Glutamatergic neuron (in vitro differentiated cells): Measurements from ENCODE around the gene TMEM178A. TPM values are rescaled to one million over a fixed set of nuclear protein-coding genes. Genes with fewer than 3 reads are reported as not detected.

Source experiments
- DNase-seq: peaks from one replicate; pipeline ENCODE4 v3.0.0; 2022
- H3K27ac Mint-ChIP-seq: one replicate; pipeline ENCODE4 v1.8.0; 2020; ENCODE audit warnings: mild to moderate bottlenecking, mixed read lengths, inconsistent platforms; ENCODE audit not compliant: unreplicated experiment
- H3K27me3 Mint-ChIP-seq: one replicate; pipeline ENCODE4 v1.8.0; 2020; ENCODE audit warnings: mild to moderate bottlenecking, moderate library complexity, mixed read lengths, inconsistent platforms; ENCODE audit not compliant: unreplicated experiment
- H3K36me3 Mint-ChIP-seq: one replicate; pipeline ENCODE4 v1.8.0; 2020; ENCODE audit warnings: mild to moderate bottlenecking, mixed read lengths, inconsistent platforms; ENCODE audit not compliant: unreplicated experiment
- H3K4me1 Mint-ChIP-seq: one replicate; pipeline ENCODE4 v1.8.0; 2020; ENCODE audit warnings: mild to moderate bottlenecking, low read depth, mixed read lengths, inconsistent platforms; ENCODE audit not compliant: unreplicated experiment
- H3K4me3 Mint-ChIP-seq: one replicate; pipeline ENCODE4 v1.8.0; 2020; ENCODE audit warnings: mild to moderate bottlenecking, mixed read lengths, inconsistent platforms; ENCODE audit not compliant: unreplicated experiment
- H3K9me3 Mint-ChIP-seq: one replicate; pipeline ENCODE4 v1.8.0; 2020; ENCODE audit warnings: mild to moderate bottlenecking, moderate library complexity, mixed read lengths, inconsistent platforms; ENCODE audit not compliant: unreplicated experiment
- CTCF ChIP-seq: fragments of 200-600 bp; sonication (generic); IDR thresholded peaks from one replicate; pipeline ENCODE4 v1.5.0; 2021; ENCODE audit not compliant: partially characterized antibody, unreplicated experiment
- total RNA-seq: library from RNA; stranded (reverse); fragmentation: NEBNext Ultra II Directional; extraction: Animal tissue kit (Norgen Biotek cat#: 25700); gene quantifications from one replicate; pipeline ENCODE4 v1.2.1, GENCODE V29; 2021; ENCODE audit not compliant: unreplicated experiment

Gene TMEM178A
- total RNA-seq, 1 donor from 2014 or later: 12.5 TPM

GRCh38 chr2:39679805-39680204 is 14.1 kb downstream of the TMEM178A start:
- Mint-ChIP-seq H3K36me3 (peaks cover 10% of the 10 kb centered on the region), H3K27ac (no peak overlapping the region), H3K27me3 (peaks cover 2% of the 10 kb centered on the region), H3K4me3 (no peak overlapping the region), H3K9me3 (peaks cover 4% of the 10 kb centered on the region), H3K4me1 (peaks cover 14% of the 10 kb centered on the region)
- TF ChIP-seq CTCF: no peak
- DNase-seq: no peak

GRCh38 chr2:39682066-39682692 is 16.5 kb downstream of the TMEM178A start:
- Mint-ChIP-seq H3K27me3 (peaks cover 2% of the 10 kb centered on the region), H3K4me1 (peaks cover 17% of the 10 kb centered on the region), H3K27ac (no peak overlapping the region), H3K4me3 (no peak overlapping the region), H3K9me3 (peaks cover 7% of the 10 kb centered on the region), H3K36me3 (peaks cover 10% of the 10 kb centered on the region)
- DNase-seq: no peak
- TF ChIP-seq CTCF: no peak

DNA sequence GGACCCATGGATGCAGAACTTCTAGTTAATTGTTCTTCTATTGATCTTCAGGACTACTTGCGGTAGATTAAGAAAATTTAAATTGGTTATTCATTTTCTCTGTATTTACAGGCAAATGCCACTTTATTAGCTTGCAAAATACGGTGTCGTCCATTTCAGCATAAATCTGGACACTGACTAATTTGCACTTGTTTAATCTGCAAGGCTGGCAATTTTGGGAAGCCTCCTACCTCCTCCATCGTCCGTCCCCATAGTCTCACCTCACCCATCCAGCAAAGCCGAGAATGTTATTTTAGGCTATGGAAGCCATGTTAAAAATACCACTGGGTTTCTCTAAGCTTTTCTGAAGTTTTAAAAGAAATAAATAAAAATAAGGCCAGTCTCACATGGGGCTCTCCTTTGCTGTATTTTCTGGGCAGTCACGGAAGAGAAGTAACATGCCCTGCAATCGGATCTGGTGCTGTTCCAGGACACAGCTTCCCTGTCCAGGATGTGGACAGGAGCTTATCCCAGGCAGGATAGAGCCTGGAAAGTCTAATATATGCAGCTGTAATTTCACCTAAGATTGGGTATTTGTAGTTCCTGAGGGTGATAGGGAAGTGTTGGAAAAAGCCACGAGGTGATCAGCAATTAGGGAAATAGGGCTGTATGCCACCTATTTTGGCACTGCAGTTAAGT is 17.4 kb downstream of the TMEM178A start:
- H3K27me3 Mint-ChIP-seq: no peaks in the 10 kb centered on the region
- no peak for DNase-seq
- peaks cover 4% of the 10 kb centered on the region for H3K9me3 Mint-ChIP-seq

DNA sequence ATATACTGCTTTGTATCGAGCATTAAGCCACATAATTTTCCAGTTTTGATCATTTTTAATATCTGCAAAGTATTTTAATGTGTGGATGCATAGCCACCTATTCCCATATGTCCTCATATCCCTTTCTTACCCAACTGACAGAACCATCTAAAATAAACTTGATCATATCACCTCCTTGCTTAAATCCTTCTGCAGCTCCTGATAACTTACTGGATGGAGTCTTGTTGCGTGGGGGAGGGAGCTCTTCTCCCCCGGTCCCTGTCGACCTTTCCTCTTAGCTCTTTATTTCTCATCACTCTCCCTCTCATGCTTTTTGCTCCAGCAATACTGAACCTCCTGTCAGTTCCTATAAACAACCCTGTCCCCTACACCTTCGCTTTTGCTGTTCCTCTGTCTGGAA is 18.7 kb downstream of the TMEM178A start:
- TF ChIP-seq CTCF: no peak
- Mint-ChIP-seq H3K27ac (no peak overlapping the region), H3K9me3 (peaks cover 3% of the 10 kb centered on the region), H3K4me3 (no peak overlapping the region), H3K27me3 (no peaks in the 10 kb centered on the region), H3K4me1 (peaks cover 17% of the 10 kb centered on the region), H3K36me3 (peaks cover 4% of the 10 kb centered on the region)
- DNase-seq: no peak

More for the DNA sequence above, 17.4 kb downstream of the TMEM178A start:
- peaks cover 17% of the 10 kb centered on the region for H3K4me1 Mint-ChIP-seq
- no peak overlapping the region for H3K4me3 Mint-ChIP-seq
- TF ChIP-seq CTCF: no peak
- peaks cover 2% of the 10 kb centered on the region for H3K36me3 Mint-ChIP-seq
- peak overlapping the region; percentile 3 for H3K27ac Mint-ChIP-seq

DNA sequence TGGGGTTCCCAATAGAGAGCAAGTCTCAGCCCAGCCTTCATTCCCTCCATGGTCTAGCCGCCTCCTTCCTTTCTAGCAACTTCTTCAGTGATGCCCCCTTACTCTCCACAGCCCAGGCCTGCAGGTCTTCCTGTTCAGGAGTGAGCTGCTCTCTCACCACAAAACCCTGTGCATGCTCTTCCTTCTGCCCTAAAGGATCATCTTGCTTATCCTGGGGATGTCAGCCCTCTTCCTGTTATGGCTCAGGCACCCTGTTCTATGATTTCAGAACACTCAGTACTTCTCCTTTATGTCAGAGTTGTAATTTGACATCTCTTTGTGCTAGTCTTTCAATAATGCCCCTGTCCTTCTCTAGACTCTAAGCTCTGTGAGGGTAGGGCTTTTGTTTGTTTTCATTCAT is 19.4 kb downstream of the TMEM178A start:
- Mint-ChIP-seq H3K4me1 (peaks cover 17% of the 10 kb centered on the region), H3K4me3 (no peak overlapping the region), H3K36me3 (peaks cover 9% of the 10 kb centered on the region), H3K27ac (no peak overlapping the region), H3K27me3 (no peaks in the 10 kb centered on the region), H3K9me3 (peaks cover 3% of the 10 kb centered on the region)
- DNase-seq: no peak
- no peak for TF ChIP-seq CTCF
